ENCODE results near the gene TMEM31. TPM values are rescaled to one million over a fixed set of nuclear protein-coding genes. Genes with fewer than 3 reads are reported as not detected.
A peak's percentile ranks its signal among the peaks of the same experiment; 100 is the strongest.

Gene TMEM31
- total and polyA plus RNA-seq, 2 experiments from 2014 or later = 0.60 TPM; not detected in 1

DNA sequence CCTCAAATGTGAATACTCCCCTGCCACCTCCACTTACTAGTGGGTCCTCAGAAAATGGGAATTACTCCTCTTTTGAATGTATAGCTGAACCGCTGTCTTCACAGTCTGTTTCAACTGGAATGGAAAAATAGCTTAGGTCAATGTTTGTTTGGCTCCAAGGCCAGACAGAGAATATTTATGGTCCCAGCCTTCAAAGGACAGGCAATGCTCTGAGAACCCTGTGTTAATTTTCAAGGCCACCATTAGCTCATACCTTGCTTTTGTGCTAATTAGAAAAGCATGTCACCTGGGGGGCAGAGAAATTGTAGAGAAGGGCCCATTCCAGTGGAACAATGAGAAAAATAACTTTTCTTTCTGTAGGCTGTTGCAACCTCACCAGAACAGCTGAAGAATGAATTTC lies 19.6 kb upstream of the TMEM31 start (continued):
- TF ChIP-seq EZH2 (IDR thresholded peaks at IDR 0.05; ENCODE audit: low read depth, unreplicated experiment) (no peak), ZNF114 (CRISPR knock-in tag; IDR thresholded peaks at IDR 0.05) (no peak), JUNB (IDR thresholded peaks at IDR 0.05; ENCODE audit: unreplicated experiment) (no peak), NANOG (IDR thresholded peaks at IDR 0.05; ENCODE audit: borderline replicate concordance) (no peak), STAT1 (IDR thresholded peaks at IDR 0.05; ENCODE audit: unreplicated experiment) (no peak)
- TF ChIP-seq, protein P1, sequence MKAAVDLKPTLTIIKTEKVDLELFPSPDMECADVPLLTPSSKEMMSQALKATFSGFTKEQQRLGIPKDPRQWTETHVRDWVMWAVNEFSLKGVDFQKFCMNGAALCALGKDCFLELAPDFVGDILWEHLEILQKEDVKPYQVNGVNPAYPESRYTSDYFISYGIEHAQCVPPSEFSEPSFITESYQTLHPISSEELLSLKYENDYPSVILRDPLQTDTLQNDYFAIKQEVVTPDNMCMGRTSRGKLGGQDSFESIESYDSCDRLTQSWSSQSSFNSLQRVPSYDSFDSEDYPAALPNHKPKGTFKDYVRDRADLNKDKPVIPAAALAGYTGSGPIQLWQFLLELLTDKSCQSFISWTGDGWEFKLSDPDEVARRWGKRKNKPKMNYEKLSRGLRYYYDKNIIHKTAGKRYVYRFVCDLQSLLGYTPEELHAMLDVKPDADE (IDR thresholded peaks at IDR 0.05) = no peak

DNA sequence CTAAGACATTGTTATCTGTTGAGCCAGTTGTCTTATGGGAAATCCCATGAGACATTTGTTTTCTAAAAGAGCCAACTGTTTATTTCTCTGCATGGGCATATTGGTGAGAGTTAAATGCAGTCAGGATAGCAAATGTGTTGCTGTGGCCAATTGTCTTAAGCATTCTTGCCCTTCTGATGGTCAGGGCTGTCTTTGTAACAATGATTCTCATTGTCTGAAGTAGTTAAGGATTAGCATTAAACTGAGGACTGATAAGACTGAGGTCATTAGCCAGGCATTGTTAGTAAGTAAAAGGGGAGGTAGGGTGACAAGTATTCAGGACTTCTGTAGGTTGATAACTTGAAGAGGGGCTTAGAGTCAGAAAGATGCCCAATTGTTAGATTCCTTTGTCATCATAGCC lies 13.0 kb upstream of the TMEM31 start:
- Histone ChIP-seq H3K79me2 (replicated peaks; ENCODE audit: insufficient read depth) (no peaks in the 10 kb centered on the region), H3F3A (replicated peaks; ENCODE audit: low read depth) (no peaks in the 10 kb centered on the region), H2AFZ (no peak overlapping the region), H3K4me1 (ENCODE audit: insufficient read depth) (no peaks in the 10 kb centered on the region; the same call in none of the 2 replicates), H3K36me3 (ENCODE audit: insufficient read depth) (no peaks in the 10 kb centered on the region), H4K20me1 (replicated peaks; ENCODE audit: insufficient read depth) (no peaks in the 10 kb centered on the region), H3K27ac (ENCODE audit: low read depth) (no peak overlapping the region), H3K4me2 (no peak overlapping the region), H3K27me3 (ENCODE audit: insufficient read depth) (no peaks in the 10 kb centered on the region), H3K9me2 (ENCODE audit: insufficient read depth) (no peaks in the 10 kb centered on the region), H3K4me3 (no peak overlapping the region)
- H3K9me3 Mint-ChIP-seq = no peaks in the 10 kb centered on the region
- no peak overlapping the region for H3K27ac Mint-ChIP-seq
- H3K4me3 Mint-ChIP-seq = no peak overlapping the region
- peaks cover 12% of the 10 kb centered on the region; the same call in 2 of the 3 replicates for H3K4me1 Mint-ChIP-seq
- TF ChIP-seq ZNF114 (CRISPR knock-in tag; IDR thresholded peaks at IDR 0.05) (no peak), NANOG (IDR thresholded peaks at IDR 0.05; ENCODE audit: borderline replicate concordance) (no peak)
- TF ChIP-seq, protein P2, sequence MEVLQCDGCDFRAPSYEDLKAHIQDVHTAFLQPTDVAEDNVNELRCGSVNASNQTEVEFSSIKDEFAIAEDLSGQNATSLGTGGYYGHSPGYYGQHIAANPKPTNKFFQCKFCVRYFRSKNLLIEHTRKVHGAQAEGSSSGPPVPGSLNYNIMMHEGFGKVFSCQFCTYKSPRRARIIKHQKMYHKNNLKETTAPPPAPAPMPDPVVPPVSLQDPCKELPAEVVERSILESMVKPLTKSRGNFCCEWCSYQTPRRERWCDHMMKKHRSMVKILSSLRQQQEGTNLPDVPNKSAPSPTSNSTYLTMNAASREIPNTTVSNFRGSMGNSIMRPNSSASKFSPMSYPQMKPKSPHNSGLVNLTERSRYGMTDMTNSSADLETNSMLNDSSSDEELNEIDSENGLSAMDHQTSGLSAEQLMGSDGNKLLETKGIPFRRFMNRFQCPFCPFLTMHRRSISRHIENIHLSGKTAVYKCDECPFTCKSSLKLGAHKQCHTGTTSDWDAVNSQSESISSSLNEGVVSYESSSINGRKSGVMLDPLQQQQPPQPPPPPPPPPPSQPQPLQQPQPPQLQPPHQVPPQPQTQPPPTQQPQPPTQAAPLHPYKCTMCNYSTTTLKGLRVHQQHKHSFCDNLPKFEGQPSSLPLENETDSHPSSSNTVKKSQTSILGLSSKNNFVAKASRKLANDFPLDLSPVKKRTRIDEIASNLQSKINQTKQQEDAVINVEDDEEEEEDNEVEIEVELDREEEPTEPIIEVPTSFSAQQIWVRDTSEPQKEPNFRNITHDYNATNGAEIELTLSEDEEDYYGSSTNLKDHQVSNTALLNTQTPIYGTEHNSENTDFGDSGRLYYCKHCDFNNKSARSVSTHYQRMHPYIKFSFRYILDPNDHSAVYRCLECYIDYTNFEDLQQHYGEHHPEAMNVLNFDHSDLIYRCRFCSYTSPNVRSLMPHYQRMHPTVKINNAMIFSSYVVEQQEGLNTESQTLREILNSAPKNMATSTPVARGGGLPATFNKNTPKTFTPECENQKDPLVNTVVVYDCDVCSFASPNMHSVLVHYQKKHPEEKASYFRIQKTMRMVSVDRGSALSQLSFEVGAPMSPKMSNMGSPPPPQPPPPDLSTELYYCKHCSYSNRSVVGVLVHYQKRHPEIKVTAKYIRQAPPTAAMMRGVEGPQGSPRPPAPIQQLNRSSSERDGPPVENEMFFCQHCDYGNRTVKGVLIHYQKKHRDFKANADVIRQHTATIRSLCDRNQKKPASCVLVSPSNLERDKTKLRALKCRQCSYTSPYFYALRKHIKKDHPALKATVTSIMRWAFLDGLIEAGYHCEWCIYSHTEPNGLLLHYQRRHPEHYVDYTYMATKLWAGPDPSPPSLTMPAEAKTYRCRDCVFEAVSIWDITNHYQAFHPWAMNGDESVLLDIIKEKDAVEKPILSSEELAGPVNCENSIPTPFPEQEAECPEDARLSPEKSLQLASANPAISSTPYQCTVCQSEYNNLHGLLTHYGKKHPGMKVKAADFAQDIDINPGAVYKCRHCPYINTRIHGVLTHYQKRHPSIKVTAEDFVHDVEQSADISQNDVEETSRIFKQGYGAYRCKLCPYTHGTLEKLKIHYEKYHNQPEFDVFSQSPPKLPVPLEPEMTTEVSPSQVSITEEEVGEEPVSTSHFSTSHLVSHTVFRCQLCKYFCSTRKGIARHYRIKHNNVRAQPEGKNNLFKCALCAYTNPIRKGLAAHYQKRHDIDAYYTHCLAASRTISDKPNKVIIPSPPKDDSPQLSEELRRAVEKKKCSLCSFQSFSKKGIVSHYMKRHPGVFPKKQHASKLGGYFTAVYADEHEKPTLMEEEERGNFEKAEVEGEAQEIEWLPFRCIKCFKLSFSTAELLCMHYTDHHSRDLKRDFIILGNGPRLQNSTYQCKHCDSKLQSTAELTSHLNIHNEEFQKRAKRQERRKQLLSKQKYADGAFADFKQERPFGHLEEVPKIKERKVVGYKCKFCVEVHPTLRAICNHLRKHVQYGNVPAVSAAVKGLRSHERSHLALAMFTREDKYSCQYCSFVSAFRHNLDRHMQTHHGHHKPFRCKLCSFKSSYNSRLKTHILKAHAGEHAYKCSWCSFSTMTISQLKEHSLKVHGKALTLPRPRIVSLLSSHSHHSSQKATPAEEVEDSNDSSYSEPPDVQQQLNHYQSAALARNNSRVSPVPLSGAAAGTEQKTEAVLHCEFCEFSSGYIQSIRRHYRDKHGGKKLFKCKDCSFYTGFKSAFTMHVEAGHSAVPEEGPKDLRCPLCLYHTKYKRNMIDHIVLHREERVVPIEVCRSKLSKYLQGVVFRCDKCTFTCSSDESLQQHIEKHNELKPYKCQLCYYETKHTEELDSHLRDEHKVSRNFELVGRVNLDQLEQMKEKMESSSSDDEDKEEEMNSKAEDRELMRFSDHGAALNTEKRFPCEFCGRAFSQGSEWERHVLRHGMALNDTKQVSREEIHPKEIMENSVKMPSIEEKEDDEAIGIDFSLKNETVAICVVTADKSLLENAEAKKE (CRISPR knock-in tag; IDR thresholded peaks at IDR 0.05) = no peak
- TF ChIP-seq, protein P3, sequence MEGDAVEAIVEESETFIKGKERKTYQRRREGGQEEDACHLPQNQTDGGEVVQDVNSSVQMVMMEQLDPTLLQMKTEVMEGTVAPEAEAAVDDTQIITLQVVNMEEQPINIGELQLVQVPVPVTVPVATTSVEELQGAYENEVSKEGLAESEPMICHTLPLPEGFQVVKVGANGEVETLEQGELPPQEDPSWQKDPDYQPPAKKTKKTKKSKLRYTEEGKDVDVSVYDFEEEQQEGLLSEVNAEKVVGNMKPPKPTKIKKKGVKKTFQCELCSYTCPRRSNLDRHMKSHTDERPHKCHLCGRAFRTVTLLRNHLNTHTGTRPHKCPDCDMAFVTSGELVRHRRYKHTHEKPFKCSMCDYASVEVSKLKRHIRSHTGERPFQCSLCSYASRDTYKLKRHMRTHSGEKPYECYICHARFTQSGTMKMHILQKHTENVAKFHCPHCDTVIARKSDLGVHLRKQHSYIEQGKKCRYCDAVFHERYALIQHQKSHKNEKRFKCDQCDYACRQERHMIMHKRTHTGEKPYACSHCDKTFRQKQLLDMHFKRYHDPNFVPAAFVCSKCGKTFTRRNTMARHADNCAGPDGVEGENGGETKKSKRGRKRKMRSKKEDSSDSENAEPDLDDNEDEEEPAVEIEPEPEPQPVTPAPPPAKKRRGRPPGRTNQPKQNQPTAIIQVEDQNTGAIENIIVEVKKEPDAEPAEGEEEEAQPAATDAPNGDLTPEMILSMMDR (conservative IDR thresholded peaks at IDR 0.05; ENCODE audit: low read depth in 2 of 2) = no peak
- H3K36me3 Mint-ChIP-seq (ENCODE audit: low read depth) = no peaks in the 10 kb centered on the region
- ATAC-seq (peak; percentile 70), DNase-seq (ENCODE audit: low spot score) (peak; percentile 25)
- no peaks in the 10 kb centered on the region for H3K27me3 Mint-ChIP-seq (ENCODE audit: insufficient read depth, low read depth, poor library complexity)

Data from GM23338 (cell line).